Stomach (tissue), 4 donors: ENCODE data around the gene DCX.

Source experiments
- POLR2A ChIP-seq, 4 donors: fragments of 450-650 bp; IDR thresholded peaks; one replicate each; pipeline ENCODE4 v1.6.1; 2016; ENCODE audit warnings: antibody characterized with exemption in 4 of 4, control low read depth in 2 of 4, mild to moderate bottlenecking in 1 of 4, moderate library complexity in 1 of 4
- TF ChIP-seq, protein P1 (sequence below), 7 experiments: fragments of 450-650 bp in 4 of 7; fragments of 200-600 bp in 3 of 7; sonication (generic) in 3 of 7; IDR thresholded peaks; one replicate each; pipeline ENCODE4 v1.5.1; 2016 to 2019; ENCODE audit warnings: antibody characterized with exemption in 7 of 7, control low read depth in 2 of 7, mild to moderate bottlenecking in 1 of 7

DNA sequence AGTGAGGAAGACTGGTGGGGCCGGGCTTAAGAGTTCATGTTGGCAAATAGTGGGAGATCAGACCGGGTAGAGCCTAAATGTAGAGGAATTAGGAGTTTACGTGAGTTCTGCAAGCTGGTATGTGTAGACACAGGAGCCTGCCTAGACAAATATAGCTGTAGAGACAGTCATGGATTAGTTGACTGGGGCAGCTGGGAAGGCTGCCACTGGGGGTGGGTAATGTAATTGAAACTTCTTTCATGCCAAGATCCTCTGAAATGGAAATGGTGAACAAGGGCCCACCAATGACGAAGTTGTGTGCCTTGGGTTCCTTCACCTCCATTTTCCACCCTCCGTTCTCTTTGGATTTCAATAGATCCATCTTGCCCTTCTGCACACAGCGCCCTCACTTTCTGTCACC, 129.9 kb downstream of the DCX start:
- TF ChIP-seq, protein P1, sequence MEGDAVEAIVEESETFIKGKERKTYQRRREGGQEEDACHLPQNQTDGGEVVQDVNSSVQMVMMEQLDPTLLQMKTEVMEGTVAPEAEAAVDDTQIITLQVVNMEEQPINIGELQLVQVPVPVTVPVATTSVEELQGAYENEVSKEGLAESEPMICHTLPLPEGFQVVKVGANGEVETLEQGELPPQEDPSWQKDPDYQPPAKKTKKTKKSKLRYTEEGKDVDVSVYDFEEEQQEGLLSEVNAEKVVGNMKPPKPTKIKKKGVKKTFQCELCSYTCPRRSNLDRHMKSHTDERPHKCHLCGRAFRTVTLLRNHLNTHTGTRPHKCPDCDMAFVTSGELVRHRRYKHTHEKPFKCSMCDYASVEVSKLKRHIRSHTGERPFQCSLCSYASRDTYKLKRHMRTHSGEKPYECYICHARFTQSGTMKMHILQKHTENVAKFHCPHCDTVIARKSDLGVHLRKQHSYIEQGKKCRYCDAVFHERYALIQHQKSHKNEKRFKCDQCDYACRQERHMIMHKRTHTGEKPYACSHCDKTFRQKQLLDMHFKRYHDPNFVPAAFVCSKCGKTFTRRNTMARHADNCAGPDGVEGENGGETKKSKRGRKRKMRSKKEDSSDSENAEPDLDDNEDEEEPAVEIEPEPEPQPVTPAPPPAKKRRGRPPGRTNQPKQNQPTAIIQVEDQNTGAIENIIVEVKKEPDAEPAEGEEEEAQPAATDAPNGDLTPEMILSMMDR (IDR thresholded peaks at IDR 0.05) = no peak
- no peak for TF ChIP-seq POLR2A (IDR thresholded peaks at IDR 0.05)
